IMR-90 (cell line): ENCODE results near the gene PPP1R13B. TPM values are rescaled to one million over a fixed set of nuclear protein-coding genes. Genes with fewer than 3 reads are reported as not detected.
"Not testable (repeated sequence)": the region's sequence is repeated elsewhere in the genome, so short reads cannot be mapped to it uniquely, and the experiment has no call there.

Experiments
- ATAC-seq: fragments of 200-7000 bp; cut with Tn5 transposase; 2 replicates; pipeline ENCODE4 v1.9.1; 2020; ENCODE audit warnings: low read depth, mild to moderate bottlenecking, moderate library complexity
- BruUV-seq: library from RNA; stranded (reverse); fragments of 400-500 nt; replicated peaks from 2 replicates; lab custom pipeline; 2021; lab: Mats Ljungman, UMichigan
- CTCF ChIA-PET: fragments of 300-600 bp; formaldehyde crosslinking; extraction: SDS; loops from one replicate; lab custom pipeline; 2021; ENCODE audit warnings: antibody characterized with exemption; lab: Yijun Ruan, JAX
- POLR2A ChIA-PET: fragments of 300-600 bp; sonication (Branson Sonifier 250); formaldehyde crosslinking; loops from one replicate; lab custom pipeline; 2022; ENCODE audit warnings: antibody characterized with exemption; ENCODE audit not compliant: unreplicated experiment; lab: Charles Lee
- DNase-seq: peaks from one replicate; pipeline ENCODE4 v3.0.0; 2013
- H2AFZ ChIP-seq: replicated peaks from 2 replicates; pipeline ENCODE3; 2013; ENCODE audit warnings: low read length, mild to moderate bottlenecking; ENCODE audit not compliant: poor library complexity
- H2AK5ac ChIP-seq: 2 replicates; pipeline ENCODE4 v1.6.1; 2013; ENCODE audit warnings: low read depth, low read length, inconsistent platforms
- H2AK9ac ChIP-seq: replicated peaks from 2 replicates; pipeline ENCODE3; 2013; ENCODE audit warnings: mild to moderate bottlenecking, low read depth, low read length, moderate library complexity; ENCODE audit not compliant: poor library complexity
- H2BK120ac ChIP-seq: 2 replicates; pipeline ENCODE4 v1.6.1; 2013; ENCODE audit warnings: low read depth, low read length, inconsistent platforms
- H2BK15ac ChIP-seq: 3 replicates; pipeline ENCODE4 v1.6.1; 2013; ENCODE audit warnings: low read depth, low read length, inconsistent platforms
- H2BK20ac ChIP-seq: 2 replicates; pipeline ENCODE4 v1.6.1; 2013; ENCODE audit warnings: low read depth, mild to moderate bottlenecking, inconsistent platforms, low read length, moderate library complexity
- H2BK5ac ChIP-seq: 2 replicates; pipeline ENCODE4 v1.6.1; 2013; ENCODE audit warnings: mild to moderate bottlenecking, low read depth, low read length, inconsistent platforms; ENCODE audit not compliant: poor library complexity, severe bottlenecking
- H3K14ac ChIP-seq: replicated peaks from 2 replicates; pipeline ENCODE4 v1.6.1; 2013; ENCODE audit warnings: low read depth, low read length, inconsistent platforms
- H3K18ac ChIP-seq: 2 replicates; pipeline ENCODE4 v1.6.1; 2013; ENCODE audit warnings: low read depth, low read length, control low read depth
- H3K23ac ChIP-seq: 2 replicates; pipeline ENCODE4 v1.6.1; 2013; ENCODE audit warnings: low read depth, low read length, inconsistent platforms
- H3K27ac ChIP-seq: 2 replicates; pipeline ENCODE4 v1.5.1; 2013; ENCODE audit warnings: mild to moderate bottlenecking, control low read depth, low read length; ENCODE audit not compliant: insufficient read depth
- H3K27me3 ChIP-seq: 2 replicates; pipeline ENCODE4 v1.6.1; 2013; ENCODE audit warnings: low read length; ENCODE audit not compliant: control insufficient read depth, insufficient read depth
- H3K36me3 ChIP-seq: 2 replicates; pipeline ENCODE4 v1.6.1; 2013; ENCODE audit warnings: low read length, mixed read lengths; ENCODE audit not compliant: control insufficient read depth, insufficient read depth
- H3K4ac ChIP-seq: 2 replicates; pipeline ENCODE4 v1.6.1; 2013; ENCODE audit warnings: low read depth, low read length, inconsistent platforms
- H3K4me1 ChIP-seq: 2 replicates; pipeline ENCODE4 v1.6.1; 2013; ENCODE audit warnings: low read length, mixed read lengths; ENCODE audit not compliant: control insufficient read depth, insufficient read depth
- H3K4me2 ChIP-seq: 2 replicates; pipeline ENCODE4 v1.6.1; 2013; ENCODE audit warnings: low read depth, mild to moderate bottlenecking, control low read depth, low read length, moderate library complexity
- H3K4me3 ChIP-seq: 2 replicates; pipeline ENCODE4 v1.5.1; 2013; ENCODE audit warnings: low read depth, mild to moderate bottlenecking, control low read depth, low read length, moderate library complexity; ENCODE audit not compliant: insufficient read depth
- H3K56ac ChIP-seq: 2 replicates; pipeline ENCODE4 v1.6.1; 2013; ENCODE audit warnings: low read length, inconsistent platforms; ENCODE audit not compliant: insufficient read depth; ENCODE audit errors: extremely low read depth
- H3K79me1 ChIP-seq, 2 experiments: 2 replicates each; pipeline ENCODE4 v1.6.1; 2013; ENCODE audit warnings: low read length in 2 of 2, inconsistent platforms in 1 of 2, low read depth in 1 of 2
- H3K9ac ChIP-seq: 2 replicates; pipeline ENCODE4 v1.6.1; 2013; ENCODE audit warnings: low read depth, low read length, control low read depth
- H3K9me1 ChIP-seq: 2 replicates; pipeline ENCODE4 v1.6.1; 2013; ENCODE audit warnings: low read length, inconsistent platforms; ENCODE audit not compliant: insufficient read depth
- H3K9me3 ChIP-seq: 2 replicates; pipeline ENCODE4 v1.6.1; 2013; ENCODE audit warnings: low read length; ENCODE audit not compliant: control insufficient read depth, insufficient read depth
- H4K20me1 ChIP-seq: 2 replicates; pipeline ENCODE4 v1.6.1; 2013; ENCODE audit warnings: low read length, inconsistent platforms; ENCODE audit not compliant: insufficient read depth
- H4K5ac ChIP-seq: 2 replicates; pipeline ENCODE4 v1.6.1; 2013; ENCODE audit warnings: mild to moderate bottlenecking, low read depth, low read length, control low read depth
- H4K8ac ChIP-seq, 2 experiments: 2 replicates each; pipeline ENCODE4 v1.6.1; 2013; ENCODE audit warnings: low read depth in 2 of 2, low read length in 2 of 2, control low read depth in 1 of 2, inconsistent platforms in 1 of 2
- H4K91ac ChIP-seq: 2 replicates; pipeline ENCODE4 v1.6.1; 2013; ENCODE audit warnings: low read depth, low read length, inconsistent platforms; ENCODE audit not compliant: insufficient read depth
- RFX5 ChIP-seq: IDR thresholded peaks from 2 replicates; pipeline ENCODE4 v1.8.0; 2012; ENCODE audit warnings: low read depth, mild to moderate bottlenecking, low read length, moderate library complexity
- WGBS, 2 experiments: methylation state at CpG; one replicate each; pipeline versions ENCODE4 v1.1.5 to v1.1.7; 2013; ENCODE audit warnings: missing lambda C conversion rate in 2 of 2; ENCODE audit not compliant: insufficient read length in 1 of 2; ENCODE audit errors: extremely low coverage in 2 of 2; 5-methylcytosine and 5-hydroxymethylcytosine counted together
- dilution Hi-C: fragments of 300-500 bp; cut with HindIII; formaldehyde crosslinking; loops from one replicate; pipeline ENCODE4 v1.14.3; 2018; ENCODE audit warnings: low sequenced_read_pairs; ENCODE audit not compliant: unreplicated experiment
- in situ Hi-C: fragments of 300-500 bp; cut with MboI; formaldehyde crosslinking; loops from 3 replicates; pipeline ENCODE4 v1.14.3; 2019; ENCODE audit warnings: low sequenced_read_pairs, inconsistent platforms, mixed read lengths
- intact Hi-C: fragments of 100-400 bp; cut with micrococcal nuclease; formaldehyde crosslinking; loops from 2 replicates; pipeline ENCODE4 v1.10.0; 2022
- polyA plus RNA-seq, 3 experiments: library from polyadenylated mRNA; depleted of rRNA; stranded (reverse); fragments of >200 nt; gene quantifications; 2 replicates each; pipeline ENCODE4 v1.2.3, GENCODE V29; 2012; ENCODE audit warnings: low replicate concordance in 1 of 3
- total RNA-seq: library from RNA; depleted of rRNA; stranded (reverse); fragments of >200 nt; gene quantifications from 2 replicates; pipeline ENCODE4 v1.2.3, GENCODE V29; 2012

PPP1R13B gene
- total and polyA plus RNA-seq, 2 of the 4 experiments (the other 2 are of a cell fraction), result 1.6 to 2.8 TPM

- Histone ChIP-seq H3K4me1 (peaks cover 15% of the 10 kb centered on the region), H3K36me3 (peaks cover 42% of the 10 kb centered on the region), H2BK120ac (no peak overlapping the region), H3K23ac (no peak overlapping the region), H3K9me3 (no peaks in the 10 kb centered on the region), H3K9ac (no peak overlapping the region), H3K27me3 (no peaks in the 10 kb centered on the region), H4K91ac (no peak overlapping the region), H4K20me1 (peaks cover 60% of the 10 kb centered on the region), H4K8ac (no peak overlapping the region), H3K27ac (no peak overlapping the region), H2AFZ (no peak overlapping the region), H2BK20ac (no peak overlapping the region), H3K79me1 (peaks cover 29 to 71% of the 10 kb centered on the region in 2 experiments), H3K56ac (no peak overlapping the region), H3K14ac (no peak overlapping the region), H2BK15ac (no peak overlapping the region), H3K4me2 (no peak overlapping the region), H2AK9ac (no peak overlapping the region), H3K4ac (no peak overlapping the region), H3K18ac (no peak overlapping the region), H3K4me3 (no peak overlapping the region), H2BK5ac (no peak overlapping the region), H3K9me1 (peaks cover 7% of the 10 kb centered on the region; the same call in 1 of the 2 replicates), H4K5ac (no peak overlapping the region), H2AK5ac (no peak overlapping the region)
- CTCF ChIA-PET, result no interaction called here
- intact Hi-C loops (no loop called here), dilution Hi-C loops (no loop called here), in situ Hi-C loops (no loop called here)
- TF ChIP-seq RFX5, result no peak
- 98% methylated on average over 11 of the region's 17 CpGs; no CpG with 5 or more reads in 1 of the 2 experiments for WGBS, 2 experiments
- ATAC-seq, result no peak
- POLR2A ChIA-PET, result no interaction called here
- BruUV-seq, result no TSS peak
- DNase-seq, result no peak
Measured at GRCh38 chr14:103692159-103692558, 155.2 kb downstream of the PPP1R13B start.

- H2BK5ac ChIP-seq, H2BK15ac ChIP-seq, DNase-seq, H3K9ac ChIP-seq, H2BK120ac ChIP-seq, H4K5ac ChIP-seq, H2AFZ ChIP-seq, H4K91ac ChIP-seq, H2AK5ac ChIP-seq, POLR2A ChIA-PET, H2AK9ac ChIP-seq, in situ Hi-C loops, H3K27me3 ChIP-seq, H4K8ac ChIP-seq, intact Hi-C loops, H3K4me3 ChIP-seq, H3K4me2 ChIP-seq, H3K23ac ChIP-seq, H3K18ac ChIP-seq, H3K4ac ChIP-seq, H3K9me1 ChIP-seq, H3K56ac ChIP-seq, H3K9me3 ChIP-seq, H3K27ac ChIP-seq, H3K14ac ChIP-seq, dilution Hi-C loops, H2BK20ac ChIP-seq, CTCF ChIA-PET, ATAC-seq, BruUV-seq: not testable (repeated sequence)
- Histone ChIP-seq H3K79me1 (peaks cover 26 to 71% of the 10 kb centered on the region in 2 experiments), H3K36me3 (peaks cover 46% of the 10 kb centered on the region), H3K4me1 (peaks cover 14% of the 10 kb centered on the region), H4K20me1 (peaks cover 54% of the 10 kb centered on the region)
- WGBS, 2 experiments, result no CpG with 5 or more reads among the region's 5 CpGs
Measured at GRCh38 chr14:103691655-103692054, 155.7 kb downstream of the PPP1R13B start.
